ENCODE data around the gene AQP2. TPM values are rescaled to one million over a fixed set of nuclear protein-coding genes. Genes with fewer than 3 reads are reported as not detected.

Gene AQP2
- total and polyA plus RNA-seq, 4 donors, result not detected

GRCh38 chr12:49909826-49910225 is 40.7 kb upstream of the AQP2 start:
- H3K27ac ChIP-seq (ENCODE audit: low read depth in 1 of 2, low read length in 1 of 2), result no peak overlapping the region
- H3K36me3 ChIP-seq (ENCODE audit: control insufficient read depth in 4 of 4, insufficient read depth in 4 of 4, low read length in 4 of 4), result no peaks in the 10 kb centered on the region
- 63 to 79% methylated on average over 16 of the region's 16 CpGs for WGBS, 2 donors
- no peaks in the 10 kb centered on the region for H3K9me3 ChIP-seq (ENCODE audit: control insufficient read depth in 4 of 4, insufficient read depth in 3 of 4, low read length in 3 of 4)
- ATAC-seq (ENCODE audit: insufficient read depth, low FRiP score) (peak; percentile 77), DNase-seq (peak in 2 of 3 donors; percentile 58 to 60)
- peaks cover 0 to 15% (median 3%) of the 10 kb centered on the region in 5 donors for H3K4me1 ChIP-seq (ENCODE audit: control insufficient read depth in 5 of 5, insufficient read depth in 5 of 5, low read length in 5 of 5)
- no peak overlapping the region for H3K4me3 ChIP-seq
- no peak for TF ChIP-seq CTCF (IDR thresholded peaks at IDR 0.05; ENCODE audit: control extremely low read depth, extremely low read depth)
- no peaks in the 10 kb centered on the region for H3K27me3 ChIP-seq (ENCODE audit: control insufficient read depth in 3 of 3, insufficient read depth in 3 of 3, low read length in 2 of 3)
- no peak overlapping the region for H3K9ac ChIP-seq (ENCODE audit: insufficient read depth in 1 of 2, low read length in 2 of 2)

GRCh38 chr12:49910331-49911212 is 40.0 kb upstream of the AQP2 start:
- TF ChIP-seq CTCF (IDR thresholded peaks at IDR 0.05; ENCODE audit: control extremely low read depth, extremely low read depth), result no peak
- 94 to 96% methylated on average over 15 of the region's 15 CpGs for WGBS, 2 donors
- peaks cover 0 to 15% (median 3%) of the 10 kb centered on the region in 5 donors for H3K4me1 ChIP-seq (ENCODE audit: control insufficient read depth in 5 of 5, insufficient read depth in 5 of 5, low read length in 5 of 5)
- no peak for DNase-seq
- H3K4me3 ChIP-seq, result no peak overlapping the region
- no peak for ATAC-seq (ENCODE audit: insufficient read depth, low FRiP score)
- H3K9me3 ChIP-seq (ENCODE audit: control insufficient read depth in 4 of 4, insufficient read depth in 3 of 4, low read length in 3 of 4), result no peaks in the 10 kb centered on the region
- H3K36me3 ChIP-seq (ENCODE audit: control insufficient read depth in 4 of 4, insufficient read depth in 4 of 4, low read length in 4 of 4), result no peaks in the 10 kb centered on the region
- H3K27me3 ChIP-seq (ENCODE audit: control insufficient read depth in 3 of 3, insufficient read depth in 3 of 3, low read length in 2 of 3), result no peaks in the 10 kb centered on the region
- no peak overlapping the region for H3K27ac ChIP-seq (ENCODE audit: low read depth in 1 of 2, low read length in 1 of 2)
- H3K9ac ChIP-seq (ENCODE audit: insufficient read depth in 1 of 2, low read length in 2 of 2), result no peak overlapping the region

- Histone ChIP-seq H3K4me3 (no peak overlapping the region), H3K4me1 (ENCODE audit: control insufficient read depth in 5 of 5, insufficient read depth in 5 of 5, low read length in 5 of 5) (peaks cover 0 to 15% (median 3%) of the 10 kb centered on the region in 5 donors), H3K36me3 (ENCODE audit: control insufficient read depth in 4 of 4, insufficient read depth in 4 of 4, low read length in 4 of 4) (no peaks in the 10 kb centered on the region), H3K9me3 (ENCODE audit: control insufficient read depth in 4 of 4, insufficient read depth in 3 of 4, low read length in 3 of 4) (no peaks in the 10 kb centered on the region), H3K27me3 (ENCODE audit: control insufficient read depth in 3 of 3, insufficient read depth in 3 of 3, low read length in 2 of 3) (no peaks in the 10 kb centered on the region), H3K9ac (ENCODE audit: insufficient read depth in 1 of 2, low read length in 2 of 2) (no peak overlapping the region), H3K27ac (ENCODE audit: low read depth in 1 of 2, low read length in 1 of 2) (no peak overlapping the region)
- ATAC-seq (ENCODE audit: insufficient read depth, low FRiP score), result no peak
- DNase-seq, result no peak
- 91% methylated on average over 2 of the region's 2 CpGs for WGBS, 2 donors
- TF ChIP-seq CTCF (IDR thresholded peaks at IDR 0.05; ENCODE audit: control extremely low read depth, extremely low read depth), result no peak
Measured at GRCh38 chr12:49911213-49911605, 39.3 kb upstream of the AQP2 start.

All from lung (tissue), 12 donors.